Calu3 (cell line): ENCODE results near the gene SGF29. TPM values are rescaled to one million over a fixed set of nuclear protein-coding genes. Genes with fewer than 3 reads are reported as not detected.
"Not testable (repeated sequence)": the region's sequence is repeated elsewhere in the genome, so short reads cannot be mapped to it uniquely, and the experiment has no call there.

Experiments
- BruUV-seq: library from RNA; stranded (reverse); fragments of 400-500 nt; replicated peaks from 2 replicates; lab custom pipeline; 2021; lab: Mats Ljungman, UMichigan
- CTCF ChIA-PET: fragments of 300-600 bp; sonication (Branson Sonifier 250); formaldehyde crosslinking; loops from one replicate; lab custom pipeline; 2022; ENCODE audit warnings: antibody characterized with exemption; lab: Charles Lee
- DNase-seq: peaks from one replicate; pipeline ENCODE4 v3.0.0; 2022
- H3K27ac Mint-ChIP-seq: one replicate; pipeline ENCODE4 v1.8.0; 2022; ENCODE audit warnings: mixed read lengths; ENCODE audit not compliant: unreplicated experiment
- H3K27me3 Mint-ChIP-seq: one replicate; pipeline ENCODE4 v1.8.0; 2022; ENCODE audit warnings: mixed read lengths; ENCODE audit not compliant: unreplicated experiment
- H3K36me3 Mint-ChIP-seq: one replicate; pipeline ENCODE4 v1.8.0; 2022; ENCODE audit warnings: mild to moderate bottlenecking, moderate library complexity, mixed read lengths; ENCODE audit not compliant: insufficient read depth, unreplicated experiment
- H3K4me1 Mint-ChIP-seq: one replicate; pipeline ENCODE4 v1.8.0; 2022; ENCODE audit warnings: mild to moderate bottlenecking, low read depth, mixed read lengths; ENCODE audit not compliant: unreplicated experiment
- H3K4me3 Mint-ChIP-seq: one replicate; pipeline ENCODE4 v1.8.0; 2022; ENCODE audit warnings: mild to moderate bottlenecking, low read depth, moderate library complexity, mixed read lengths; ENCODE audit not compliant: unreplicated experiment
- H3K9me3 Mint-ChIP-seq: one replicate; pipeline ENCODE4 v1.8.0; 2022; ENCODE audit warnings: low read depth, mixed read lengths; ENCODE audit not compliant: unreplicated experiment
- intact Hi-C: fragments of 100-400 bp; cut with micrococcal nuclease; formaldehyde crosslinking; loops from one replicate; pipeline ENCODE4 v1.10.0; 2022; ENCODE audit not compliant: unreplicated experiment
- total RNA-seq: library from RNA; stranded (reverse); gene quantifications from 2 replicates; pipeline ENCODE4 v1.2.3, GENCODE V29; 2022
- TF ChIP-seq, protein P1 (sequence below): fragments of 200-600 bp; IDR thresholded peaks from one replicate; pipeline ENCODE4 v1.8.0; 2022; ENCODE audit warnings: antibody characterized with exemption; ENCODE audit not compliant: unreplicated experiment

Gene SGF29
- total RNA-seq, 1 experiment from 2014 or later = 31.0 TPM

DNA sequence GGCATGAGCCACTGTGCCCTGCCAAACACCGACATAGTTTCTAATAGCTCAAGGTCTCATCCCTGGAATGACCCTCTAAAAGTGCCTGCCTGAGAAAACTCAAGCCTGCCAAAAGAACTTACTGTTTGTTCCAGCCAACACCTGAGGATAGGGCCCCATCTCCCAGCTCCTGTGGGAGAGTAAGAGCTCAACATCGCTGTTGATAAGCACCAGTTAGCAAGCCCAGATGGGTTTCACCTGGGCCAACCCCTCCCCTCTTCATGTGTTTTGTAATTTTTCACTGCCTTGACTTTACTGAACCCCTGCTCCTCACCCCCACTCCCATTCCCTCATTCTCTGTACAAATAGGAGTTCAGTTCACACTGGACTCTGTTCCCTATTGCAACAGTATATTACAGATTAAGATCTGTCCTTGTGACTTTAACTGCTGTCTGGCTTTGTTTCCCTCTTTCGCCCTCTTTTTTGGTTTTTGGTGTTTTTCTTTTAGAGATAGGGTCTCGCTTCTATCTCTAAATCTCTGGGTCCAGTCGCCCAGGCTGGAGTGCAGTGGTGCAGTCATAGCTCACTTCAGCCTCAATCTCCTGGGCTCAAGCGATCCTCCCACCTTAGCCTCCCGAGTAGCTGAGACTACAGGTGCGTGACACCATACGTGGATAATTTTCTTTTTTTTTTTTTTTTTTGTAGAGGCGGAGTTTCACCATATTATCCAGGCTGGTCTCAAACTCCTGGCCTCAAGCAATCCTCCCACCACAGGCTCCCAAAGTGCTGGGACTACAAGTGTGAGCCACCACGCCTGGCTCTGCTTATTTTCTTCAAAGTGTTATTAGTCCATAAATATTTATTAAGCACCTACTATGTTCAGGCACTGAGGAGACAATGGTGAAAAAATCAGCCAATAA is 27.3 kb upstream of the SGF29 start:
- H3K4me1 Mint-ChIP-seq = no peaks in the 10 kb centered on the region
- H3K36me3 Mint-ChIP-seq = no peaks in the 10 kb centered on the region
- intact Hi-C loops = no loop called here
- no TSS peak for BruUV-seq
- no peaks in the 10 kb centered on the region for H3K9me3 Mint-ChIP-seq
- no peak overlapping the region for H3K27ac Mint-ChIP-seq
- no peaks in the 10 kb centered on the region for H3K27me3 Mint-ChIP-seq
- CTCF ChIA-PET = no interaction called here
- TF ChIP-seq, protein P1, sequence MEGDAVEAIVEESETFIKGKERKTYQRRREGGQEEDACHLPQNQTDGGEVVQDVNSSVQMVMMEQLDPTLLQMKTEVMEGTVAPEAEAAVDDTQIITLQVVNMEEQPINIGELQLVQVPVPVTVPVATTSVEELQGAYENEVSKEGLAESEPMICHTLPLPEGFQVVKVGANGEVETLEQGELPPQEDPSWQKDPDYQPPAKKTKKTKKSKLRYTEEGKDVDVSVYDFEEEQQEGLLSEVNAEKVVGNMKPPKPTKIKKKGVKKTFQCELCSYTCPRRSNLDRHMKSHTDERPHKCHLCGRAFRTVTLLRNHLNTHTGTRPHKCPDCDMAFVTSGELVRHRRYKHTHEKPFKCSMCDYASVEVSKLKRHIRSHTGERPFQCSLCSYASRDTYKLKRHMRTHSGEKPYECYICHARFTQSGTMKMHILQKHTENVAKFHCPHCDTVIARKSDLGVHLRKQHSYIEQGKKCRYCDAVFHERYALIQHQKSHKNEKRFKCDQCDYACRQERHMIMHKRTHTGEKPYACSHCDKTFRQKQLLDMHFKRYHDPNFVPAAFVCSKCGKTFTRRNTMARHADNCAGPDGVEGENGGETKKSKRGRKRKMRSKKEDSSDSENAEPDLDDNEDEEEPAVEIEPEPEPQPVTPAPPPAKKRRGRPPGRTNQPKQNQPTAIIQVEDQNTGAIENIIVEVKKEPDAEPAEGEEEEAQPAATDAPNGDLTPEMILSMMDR = no peak
- no peak for DNase-seq
- no peak overlapping the region for H3K4me3 Mint-ChIP-seq

DNA sequence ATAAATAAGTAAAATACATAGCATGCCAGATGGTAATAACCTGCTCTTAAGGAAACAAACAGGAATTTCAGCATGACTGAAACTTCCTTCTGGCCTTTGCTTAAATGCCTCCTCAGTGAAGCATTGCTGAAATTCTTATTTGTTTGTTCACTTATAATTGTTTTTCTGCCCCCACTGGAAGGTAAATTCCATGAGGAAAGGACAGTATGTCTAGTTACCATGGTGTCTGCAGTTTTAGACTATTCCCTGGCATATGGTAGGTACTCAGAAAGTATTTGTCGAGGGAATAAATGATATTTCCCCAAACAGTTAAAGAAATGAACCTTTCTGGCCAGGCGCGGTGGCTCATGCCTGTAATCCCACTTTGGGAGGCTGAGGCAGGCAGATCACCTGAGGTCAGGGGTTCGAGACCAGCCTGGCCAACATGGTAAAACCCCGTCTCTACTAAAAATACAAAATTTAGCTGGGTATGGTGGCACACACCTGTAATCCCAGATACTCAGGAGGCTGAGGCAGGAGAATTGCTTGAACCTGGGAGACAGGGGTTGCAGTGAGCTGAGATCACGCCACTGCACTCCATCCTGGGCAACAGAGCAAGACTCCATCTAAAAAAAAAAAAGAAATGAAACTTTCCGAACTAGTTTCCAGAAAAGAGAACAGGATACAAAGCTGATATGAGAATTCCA is 26.5 kb upstream of the SGF29 start:
- H3K4me1 Mint-ChIP-seq, BruUV-seq, H3K4me3 Mint-ChIP-seq, H3K36me3 Mint-ChIP-seq, H3K27ac Mint-ChIP-seq, DNase-seq, H3K9me3 Mint-ChIP-seq, CTCF ChIA-PET, intact Hi-C loops, H3K27me3 Mint-ChIP-seq: not testable (repeated sequence)

DNA sequence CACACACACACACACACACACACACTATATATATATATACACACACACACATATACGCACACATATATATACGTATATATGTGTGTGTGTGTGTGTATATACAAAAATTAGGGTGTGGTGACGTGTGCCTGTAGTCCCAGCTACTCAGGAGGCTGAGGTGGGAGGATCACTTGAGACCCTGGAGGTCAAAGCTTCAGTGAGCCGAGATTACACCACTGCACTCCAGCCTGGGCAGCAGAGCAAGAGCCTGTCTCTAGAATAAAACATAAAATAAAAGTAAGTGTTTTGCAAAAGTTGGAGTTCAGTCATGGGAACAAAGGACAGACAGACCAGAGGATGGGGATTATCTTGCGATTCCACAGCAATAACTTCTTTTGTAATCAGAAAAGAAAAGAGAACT is 25.7 kb upstream of the SGF29 start:
- no peak for DNase-seq
- CTCF ChIA-PET = no interaction called here
- Mint-ChIP-seq H3K4me1 (peaks cover 13% of the 10 kb centered on the region), H3K27ac (no peak overlapping the region), H3K36me3 (no peaks in the 10 kb centered on the region), H3K27me3 (no peaks in the 10 kb centered on the region), H3K4me3 (no peak overlapping the region), H3K9me3 (no peaks in the 10 kb centered on the region)
- TF ChIP-seq, protein P1 = no peak
- no TSS peak for BruUV-seq
- intact Hi-C loops = no loop called here

DNA sequence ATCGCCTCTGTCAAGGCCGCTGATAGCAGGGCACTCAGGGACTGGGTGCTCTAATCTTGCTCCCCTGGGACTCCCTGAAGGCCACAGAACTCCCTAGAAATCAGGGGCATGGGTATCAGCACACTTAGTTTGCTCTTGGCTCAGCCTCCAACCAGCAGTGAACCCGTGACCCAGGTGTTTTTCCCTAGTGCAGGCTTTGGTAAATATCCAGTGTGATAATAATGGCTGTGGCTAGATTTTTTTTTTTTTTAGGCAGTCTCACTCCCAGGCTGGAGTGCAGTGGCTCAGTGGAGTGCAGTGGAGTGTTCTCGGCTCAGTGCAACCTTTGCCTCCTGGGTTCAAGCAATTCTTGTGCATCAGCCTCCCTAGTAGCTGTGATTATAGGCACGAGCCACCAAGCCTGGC is 25.3 kb upstream of the SGF29 start:
- no peak for DNase-seq
- TF ChIP-seq, protein P1 = no peak
- Mint-ChIP-seq H3K9me3 (no peaks in the 10 kb centered on the region), H3K27me3 (no peaks in the 10 kb centered on the region), H3K4me3 (no peak overlapping the region), H3K4me1 (peaks cover 16% of the 10 kb centered on the region), H3K27ac (no peak overlapping the region), H3K36me3 (no peaks in the 10 kb centered on the region)
- no TSS peak for BruUV-seq
- intact Hi-C loops = no loop called here
- CTCF ChIA-PET = no interaction called here
